BE2C (cell line): ENCODE measurements around the gene ZNF580.

Experiments used
- DNase-seq: peaks from one replicate; pipeline ENCODE4 v3.0.0-alpha.2; 2020
- H3K27me3 ChIP-seq: fragments of 250-450 bp; sonication (Bioruptor Pico); 2 replicates; pipeline ENCODE4 v1.5.1; 2020; ENCODE audit warnings: mild to moderate bottlenecking
- H3K36me3 ChIP-seq: fragments of 250-450 bp; sonication (Bioruptor Pico); 2 replicates; pipeline ENCODE4 v1.5.1; 2020; ENCODE audit warnings: mild to moderate bottlenecking
- H3K4me1 ChIP-seq: fragments of 250-450 bp; sonication (Bioruptor Pico); 2 replicates; pipeline ENCODE4 v1.5.1; 2020
- H3K4me3 ChIP-seq: 2 replicates; pipeline ENCODE4 v1.5.1; 2011; ENCODE audit warnings: low read depth, low read length
- H3K9me3 ChIP-seq: fragments of 250-450 bp; sonication (Bioruptor Pico); 2 replicates; pipeline ENCODE4 v1.5.1; 2020
- TF ChIP-seq, protein P1 (sequence below): IDR thresholded peaks from 2 replicates; pipeline ENCODE4 v1.5.1; 2012; ENCODE audit warnings: mild to moderate bottlenecking, low read depth, low read length

The ZNF580 gene

DNA sequence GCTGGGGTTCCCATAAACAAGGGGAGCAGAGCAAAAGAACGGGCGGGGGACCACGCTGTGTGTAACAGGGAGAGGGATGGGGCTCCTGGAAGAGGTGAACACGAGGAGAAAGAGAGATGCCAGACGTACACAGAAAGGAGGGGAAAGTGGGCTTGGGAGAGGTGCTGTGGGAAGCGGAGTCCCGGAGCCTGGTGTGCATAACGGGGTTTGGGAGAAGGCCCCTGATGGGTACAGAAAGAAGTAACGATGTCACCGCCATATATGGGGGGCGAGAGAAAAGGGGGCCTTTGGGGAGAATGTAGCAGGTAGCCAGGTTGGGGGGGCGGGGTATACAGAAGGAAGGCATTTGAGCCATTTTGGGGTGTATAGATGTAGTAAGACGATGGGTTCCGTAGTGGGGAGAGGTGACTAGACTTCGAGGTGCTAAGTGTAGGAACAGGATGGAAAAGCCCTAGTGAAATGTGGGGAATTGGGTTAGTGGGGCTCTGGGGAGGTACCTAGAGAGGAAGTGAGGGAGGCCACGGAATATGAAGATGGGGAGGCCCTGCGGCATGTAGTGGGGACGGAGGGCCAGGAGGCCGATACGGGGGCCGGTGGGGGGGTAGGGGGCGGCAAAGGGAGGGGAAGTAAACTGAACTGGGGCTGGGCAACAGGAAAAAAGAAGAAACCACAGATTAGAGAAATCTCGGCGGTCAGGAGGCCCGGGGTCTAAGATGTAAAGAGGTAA lies 787 bp downstream of the ZNF580 start:
- peaks cover 14% of the 10 kb centered on the region for H3K36me3 ChIP-seq
- TF ChIP-seq, protein P1, sequence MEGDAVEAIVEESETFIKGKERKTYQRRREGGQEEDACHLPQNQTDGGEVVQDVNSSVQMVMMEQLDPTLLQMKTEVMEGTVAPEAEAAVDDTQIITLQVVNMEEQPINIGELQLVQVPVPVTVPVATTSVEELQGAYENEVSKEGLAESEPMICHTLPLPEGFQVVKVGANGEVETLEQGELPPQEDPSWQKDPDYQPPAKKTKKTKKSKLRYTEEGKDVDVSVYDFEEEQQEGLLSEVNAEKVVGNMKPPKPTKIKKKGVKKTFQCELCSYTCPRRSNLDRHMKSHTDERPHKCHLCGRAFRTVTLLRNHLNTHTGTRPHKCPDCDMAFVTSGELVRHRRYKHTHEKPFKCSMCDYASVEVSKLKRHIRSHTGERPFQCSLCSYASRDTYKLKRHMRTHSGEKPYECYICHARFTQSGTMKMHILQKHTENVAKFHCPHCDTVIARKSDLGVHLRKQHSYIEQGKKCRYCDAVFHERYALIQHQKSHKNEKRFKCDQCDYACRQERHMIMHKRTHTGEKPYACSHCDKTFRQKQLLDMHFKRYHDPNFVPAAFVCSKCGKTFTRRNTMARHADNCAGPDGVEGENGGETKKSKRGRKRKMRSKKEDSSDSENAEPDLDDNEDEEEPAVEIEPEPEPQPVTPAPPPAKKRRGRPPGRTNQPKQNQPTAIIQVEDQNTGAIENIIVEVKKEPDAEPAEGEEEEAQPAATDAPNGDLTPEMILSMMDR = no peak
- H3K9me3 ChIP-seq = no peaks in the 10 kb centered on the region
- peaks cover 6% of the 10 kb centered on the region for H3K4me1 ChIP-seq
- peak overlapping the region; percentile 90 for H3K4me3 ChIP-seq
- no peaks in the 10 kb centered on the region for H3K27me3 ChIP-seq
- DNase-seq = peak; percentile 33

DNA sequence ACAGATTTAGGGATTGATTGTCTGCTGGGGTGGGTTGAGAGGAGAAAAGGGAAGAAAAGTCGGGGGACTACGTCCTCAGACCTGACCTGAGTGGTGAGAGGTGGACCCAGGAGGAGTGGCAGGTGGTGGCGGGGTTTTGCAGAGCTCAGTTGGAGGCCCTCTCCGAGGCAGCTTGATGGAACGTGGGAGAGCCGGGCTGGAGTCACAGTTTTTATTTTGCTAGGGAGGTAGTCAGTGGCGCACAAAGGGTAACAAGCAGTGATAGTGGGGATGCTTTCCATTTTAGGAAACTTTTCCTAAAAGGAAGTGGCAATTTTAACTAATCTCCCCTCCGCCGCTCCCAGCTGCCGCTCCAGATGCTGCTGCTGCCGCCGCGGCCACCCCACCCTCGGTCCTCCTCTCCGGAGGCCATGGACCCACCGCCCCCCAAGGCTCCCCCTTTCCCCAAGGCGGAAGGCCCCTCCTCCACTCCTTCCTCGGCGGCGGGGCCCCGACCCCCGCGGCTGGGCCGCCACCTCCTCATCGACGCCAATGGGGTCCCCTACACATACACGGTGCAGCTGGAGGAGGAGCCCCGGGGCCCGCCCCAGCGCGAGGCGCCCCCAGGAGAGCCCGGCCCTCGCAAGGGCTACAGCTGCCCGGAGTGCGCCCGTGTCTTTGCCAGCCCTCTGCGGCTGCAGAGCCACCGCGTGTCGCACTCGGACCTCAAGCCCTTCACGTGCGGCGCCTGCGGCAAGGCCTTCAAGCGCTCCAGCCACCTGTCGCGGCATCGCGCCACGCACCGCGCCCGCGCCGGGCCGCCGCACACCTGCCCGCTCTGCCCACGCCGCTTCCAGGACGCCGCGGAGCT lies 1.6 kb downstream of the ZNF580 start:
- Histone ChIP-seq H3K4me1 (peaks cover 9% of the 10 kb centered on the region), H3K9me3 (no peaks in the 10 kb centered on the region), H3K27me3 (no peaks in the 10 kb centered on the region), H3K4me3 (peak overlapping the region; percentile 90), H3K36me3 (peaks cover 17% of the 10 kb centered on the region)
- DNase-seq = peak; percentile 39
- TF ChIP-seq, protein P1 = no peak

DNA sequence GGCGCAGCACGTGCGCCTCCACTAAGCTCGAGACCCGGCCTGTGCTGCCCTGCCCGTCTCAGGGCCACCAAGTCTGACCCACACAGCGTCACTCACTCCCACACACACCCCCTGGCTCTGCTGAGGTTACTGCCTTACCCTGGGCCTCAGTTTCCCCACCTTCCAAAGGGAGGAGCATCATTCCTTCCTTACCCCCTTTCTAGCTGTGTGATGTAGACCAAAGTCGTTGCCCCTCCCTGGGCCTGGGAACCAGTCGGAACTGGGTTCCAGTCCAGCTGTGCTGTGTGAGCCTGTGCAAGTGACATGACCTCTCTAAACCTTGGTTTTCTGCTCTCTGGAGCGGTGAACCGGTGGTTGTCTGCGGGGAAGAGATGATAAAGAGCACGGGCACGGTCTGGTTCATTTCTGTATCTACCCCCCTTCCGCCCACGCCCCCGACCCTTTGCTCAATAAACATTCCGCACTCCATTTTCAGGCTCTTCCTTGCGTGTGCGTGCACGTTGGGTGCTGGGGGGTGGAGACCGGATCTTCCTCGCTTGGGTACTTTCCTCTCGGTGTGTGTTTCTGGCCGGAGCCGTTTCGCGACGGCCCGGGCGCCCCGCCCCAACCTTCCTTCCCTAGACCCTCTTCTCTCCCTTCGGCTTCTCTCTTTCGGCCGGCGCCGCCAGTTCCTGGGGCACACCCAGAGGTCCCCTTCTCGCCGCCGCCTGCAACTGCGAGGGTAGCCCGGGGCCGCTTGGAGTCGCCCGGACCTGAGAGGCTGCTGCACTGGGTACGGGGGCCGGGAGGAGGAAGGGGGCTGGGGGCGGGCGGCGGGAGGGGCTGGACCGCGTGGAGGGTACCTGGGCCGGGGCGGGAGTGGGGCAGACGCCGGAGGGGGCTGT lies 2.4 kb downstream of the ZNF580 start, which contains the start of gene ZNF581:
TSS of gene ZNF581 (plus strand) at position 647 of the 884 bp plus-strand sequence. CDS start 923 bp downstream, outside the sequence.
- TF ChIP-seq, protein P1 = no peak
- H3K4me3 ChIP-seq = peak within 1 kb of the TSS; percentile 90
- H3K4me1 ChIP-seq = peaks cover 9% of the 10 kb centered on the region
- H3K36me3 ChIP-seq = peaks cover 17% of the 10 kb centered on the region
- H3K9me3 ChIP-seq = no peaks in the 10 kb centered on the region
- DNase-seq = peak; percentile 80
- H3K27me3 ChIP-seq = no peaks in the 10 kb centered on the region

DNA sequence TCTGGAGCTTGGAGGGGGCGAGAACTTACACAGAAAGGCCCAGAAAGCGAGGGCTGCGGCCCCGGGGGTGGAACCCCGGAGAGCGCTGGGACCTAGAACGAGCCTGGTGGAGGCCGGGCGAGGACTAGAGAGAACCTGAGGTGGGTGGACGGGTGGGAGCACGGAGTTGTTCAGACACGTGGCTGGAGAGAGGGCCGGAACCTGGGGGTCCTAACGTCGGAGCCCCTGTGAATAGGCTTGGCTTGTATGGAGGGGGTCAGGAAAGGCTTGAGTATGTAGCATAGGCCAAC lies 3.0 kb downstream of the ZNF580 start:
- Histone ChIP-seq H3K4me1 (peaks cover 9% of the 10 kb centered on the region), H3K4me3 (peak overlapping the region; percentile 90)

DNA sequence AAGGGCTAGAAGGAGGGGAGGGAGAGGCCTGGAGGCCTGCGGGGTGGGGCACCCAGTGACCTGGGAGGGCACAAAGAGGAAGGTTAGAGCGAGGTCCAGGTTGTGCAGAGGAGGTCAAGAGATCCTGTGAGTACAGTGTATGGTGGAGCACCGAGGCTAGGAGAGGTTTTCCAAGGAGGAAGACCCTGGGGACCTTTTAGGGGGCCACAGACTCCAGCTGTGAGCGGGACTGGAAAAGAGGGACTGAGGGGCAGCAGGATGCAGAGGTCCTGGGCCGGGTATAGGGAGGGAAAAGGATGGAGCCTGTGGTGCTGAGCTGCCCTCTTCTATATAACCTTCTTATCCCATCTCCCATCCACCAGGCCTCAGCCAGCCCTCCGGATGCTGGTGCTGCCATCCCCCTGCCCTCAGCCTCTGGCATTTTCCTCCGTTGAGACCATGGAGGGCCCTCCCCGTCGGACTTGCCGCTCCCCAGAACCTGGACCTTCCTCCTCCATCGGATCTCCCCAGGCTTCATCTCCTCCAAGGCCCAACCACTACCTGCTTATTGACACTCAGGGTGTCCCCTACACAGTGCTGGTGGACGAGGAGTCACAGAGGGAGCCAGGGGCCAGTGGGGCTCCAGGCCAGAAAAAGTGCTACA lies 3.5 kb downstream of the ZNF580 start:
- H3K36me3 ChIP-seq = peaks cover 17% of the 10 kb centered on the region
- H3K4me1 ChIP-seq = peaks cover 9% of the 10 kb centered on the region
- peak overlapping the region; percentile 90 for H3K4me3 ChIP-seq
- DNase-seq = no peak
- no peaks in the 10 kb centered on the region for H3K27me3 ChIP-seq
- H3K9me3 ChIP-seq = no peaks in the 10 kb centered on the region
- TF ChIP-seq, protein P1 = no peak

More for the DNA sequence above, 3.0 kb downstream of the ZNF580 start:
- TF ChIP-seq, protein P1 = no peak
- DNase-seq = no peak
- Histone ChIP-seq H3K36me3 (peaks cover 17% of the 10 kb centered on the region), H3K27me3 (no peaks in the 10 kb centered on the region), H3K9me3 (no peaks in the 10 kb centered on the region)
